H9 (cell line): ENCODE results near the gene NARS2. TPM values are rescaled to one million over a fixed set of nuclear protein-coding genes. Genes with fewer than 3 reads are reported as not detected.
A peak's percentile ranks its signal among the peaks of the same experiment; 100 is the strongest.

ENCODE experiments used
- DNase-seq: peaks from one replicate; pipeline ENCODE4 v3.0.0-alpha.2; 2017
- H2AFZ ChIP-seq: one replicate; pipeline ENCODE4 v1.6.1; 2013; ENCODE audit warnings: mild to moderate bottlenecking, low read length, control low read depth, moderate library complexity
- H2AK5ac ChIP-seq: 2 replicates; pipeline ENCODE4 v1.6.1; 2013; ENCODE audit warnings: low read length, control low read depth, mixed read lengths; ENCODE audit not compliant: insufficient read length
- H2BK120ac ChIP-seq: one replicate; pipeline ENCODE4 v1.6.1; 2013; ENCODE audit warnings: low read depth, mild to moderate bottlenecking, low read length, control low read depth, inconsistent platforms; ENCODE audit not compliant: poor library complexity, severe bottlenecking
- H2BK12ac ChIP-seq: 2 replicates; pipeline ENCODE4 v1.6.1; 2013; ENCODE audit warnings: low read length, control low read depth, mixed read lengths, low read depth; ENCODE audit not compliant: insufficient read length
- H2BK15ac ChIP-seq: 2 replicates; pipeline ENCODE4 v1.6.1; 2013; ENCODE audit warnings: low read depth, low read length, control low read depth
- H2BK20ac ChIP-seq: one replicate; pipeline ENCODE4 v1.6.1; 2013; ENCODE audit warnings: low read depth, mild to moderate bottlenecking, low read length, control low read depth, inconsistent platforms; ENCODE audit not compliant: poor library complexity, severe bottlenecking
- H2BK5ac ChIP-seq: 2 replicates; pipeline ENCODE4 v1.6.1; 2013; ENCODE audit warnings: low read length, control low read depth, mixed read lengths; ENCODE audit not compliant: insufficient read length
- H3K14ac ChIP-seq: 2 replicates; pipeline ENCODE4 v1.6.1; 2013; ENCODE audit warnings: low read length, control low read depth; ENCODE audit not compliant: insufficient read depth
- H3K18ac ChIP-seq: 2 replicates; pipeline ENCODE4 v1.6.1; 2013; ENCODE audit warnings: low read depth, mild to moderate bottlenecking, mixed read lengths, low read length, control low read depth; ENCODE audit not compliant: insufficient read length
- H3K23ac ChIP-seq: 2 replicates; pipeline ENCODE4 v1.6.1; 2013; ENCODE audit warnings: low read length, control low read depth, mixed read lengths, low read depth; ENCODE audit not compliant: insufficient read length
- H3K23me2 ChIP-seq: 2 replicates; pipeline ENCODE4 v1.6.1; 2013; ENCODE audit warnings: low read depth, mild to moderate bottlenecking, mixed read lengths, low read length, control low read depth; ENCODE audit not compliant: insufficient read length, poor library complexity, severe bottlenecking
- H3K27ac ChIP-seq: 2 replicates; pipeline ENCODE4 v1.5.1; 2013; ENCODE audit warnings: low read length, control low read depth, mixed read lengths, low read depth; ENCODE audit not compliant: insufficient read length
- H3K27me3 ChIP-seq: 2 replicates; pipeline ENCODE4 v1.6.1; 2013; ENCODE audit warnings: low read length, control low read depth, inconsistent platforms; ENCODE audit not compliant: insufficient read depth
- H3K4ac ChIP-seq: 2 replicates; pipeline ENCODE4 v1.6.1; 2013; ENCODE audit warnings: low read depth, mild to moderate bottlenecking, control low read depth, inconsistent platforms, low read length, moderate library complexity
- H3K4me1 ChIP-seq: 2 replicates; pipeline ENCODE4 v1.6.1; 2013; ENCODE audit warnings: low read length, control low read depth, inconsistent platforms; ENCODE audit not compliant: insufficient read depth
- H3K4me2 ChIP-seq: 2 replicates; pipeline ENCODE4 v1.6.1; 2013; ENCODE audit warnings: low read length, control low read depth, mixed read lengths; ENCODE audit not compliant: insufficient read length, insufficient read depth
- H3K56ac ChIP-seq: 2 replicates; pipeline ENCODE4 v1.6.1; 2013; ENCODE audit warnings: low read depth, mild to moderate bottlenecking, mixed read lengths, low read length, control low read depth; ENCODE audit not compliant: insufficient read length
- H3K79me1 ChIP-seq: 2 replicates; pipeline ENCODE4 v1.6.1; 2013; ENCODE audit warnings: low read depth, mild to moderate bottlenecking, moderate library complexity, low read length, control low read depth, inconsistent platforms; ENCODE audit not compliant: insufficient read depth, poor library complexity, severe bottlenecking
- H3K79me2 ChIP-seq: 2 replicates; pipeline ENCODE4 v1.6.1; 2013; ENCODE audit warnings: low read length, control low read depth, inconsistent platforms; ENCODE audit not compliant: insufficient read depth
- H3K9ac ChIP-seq: 2 replicates; pipeline ENCODE4 v1.6.1; 2013; ENCODE audit warnings: low read length, control low read depth, mixed read lengths; ENCODE audit not compliant: insufficient read length; ENCODE audit errors: extremely low read depth
- H3K9me3 ChIP-seq: one replicate; pipeline ENCODE4 v1.6.1; 2013; ENCODE audit warnings: low read depth, low read length, inconsistent platforms; ENCODE audit not compliant: control insufficient read depth
- H3T11ph ChIP-seq: one replicate; pipeline ENCODE4 v1.6.1; 2013; ENCODE audit warnings: mild to moderate bottlenecking, low read length, control low read depth, inconsistent platforms
- H4K20me1 ChIP-seq: one replicate; pipeline ENCODE4 v1.6.1; 2013; ENCODE audit not compliant: control insufficient read depth, insufficient read length, insufficient read depth
- H4K5ac ChIP-seq: 2 replicates; pipeline ENCODE4 v1.6.1; 2013; ENCODE audit warnings: low read depth, mild to moderate bottlenecking, mixed read lengths, low read length, control low read depth; ENCODE audit not compliant: insufficient read length
- H4K8ac ChIP-seq: replicated peaks from 2 replicates; pipeline ENCODE4 v1.6.1; 2013; ENCODE audit warnings: low read length, control low read depth, mixed read lengths, low read depth; ENCODE audit not compliant: insufficient read length
- H4K91ac ChIP-seq: 2 replicates; pipeline ENCODE4 v1.6.1; 2013; ENCODE audit warnings: low read depth, mild to moderate bottlenecking, moderate library complexity, mixed read lengths, low read length, control low read depth; ENCODE audit not compliant: insufficient read length
- H3K27ac Mint-ChIP-seq, 3 experiments: 2 replicates in 2 of 3; 3 replicates in 1 of 3; pipeline ENCODE4 v1.8.0; 2020 to 2021; ENCODE audit warnings: mixed read lengths in 3 of 3, mild to moderate bottlenecking in 1 of 3, moderate library complexity in 1 of 3
- H3K27me3 Mint-ChIP-seq: 2 replicates; pipeline ENCODE4 v1.8.0; 2021; ENCODE audit warnings: low read depth, mild to moderate bottlenecking, moderate library complexity, mixed read lengths
- H3K36me3 Mint-ChIP-seq, 3 experiments: 2 replicates in 2 of 3; 3 replicates in 1 of 3; pipeline ENCODE4 v1.8.0; 2020 to 2021; ENCODE audit warnings: low read depth in 3 of 3, mixed read lengths in 3 of 3; ENCODE audit not compliant: insufficient read depth in 1 of 3
- H3K4me1 Mint-ChIP-seq, 2 experiments: 2 replicates each; pipeline ENCODE4 v1.8.0; 2020; ENCODE audit warnings: mixed read lengths in 2 of 2
- H3K4me3 Mint-ChIP-seq, 2 experiments: 2 replicates in 1 of 2; 3 replicates in 1 of 2; pipeline ENCODE4 v1.8.0; 2020 to 2021; ENCODE audit warnings: mild to moderate bottlenecking in 2 of 2, mixed read lengths in 2 of 2, moderate library complexity in 1 of 2
- H3K9me3 Mint-ChIP-seq, 2 experiments: 2 replicates in 1 of 2; 3 replicates in 1 of 2; pipeline ENCODE4 v1.8.0; 2020; ENCODE audit warnings: mild to moderate bottlenecking in 2 of 2, mixed read lengths in 2 of 2, moderate library complexity in 1 of 2
- WGBS: extraction: QIAGEN DNeasy Blood & Tissue Kit; methylation state at CpG from one replicate; pipeline ENCODE4 v1.1.7; 2013; ENCODE audit warnings: missing lambda C conversion rate, low lambda C conversion rate, mixed read lengths; ENCODE audit not compliant: insufficient read length; ENCODE audit errors: extremely low coverage; 5-methylcytosine and 5-hydroxymethylcytosine counted together
- total RNA-seq: library from RNA; stranded (reverse); gene quantifications from 2 replicates; pipeline ENCODE4 v1.2.1, GENCODE V29; 2021
- TF ChIP-seq, protein P1 (sequence below): fragments of 200-600 bp; sonication (generic); conservative IDR thresholded peaks from 3 replicates; pipeline ENCODE4 v1.8.0; 2021; ENCODE audit warnings: antibody characterized with exemption, mild to moderate bottlenecking

NARS2 gene
- total RNA-seq, 1 experiment from 2014 or later, result 29.7 TPM

DNA sequence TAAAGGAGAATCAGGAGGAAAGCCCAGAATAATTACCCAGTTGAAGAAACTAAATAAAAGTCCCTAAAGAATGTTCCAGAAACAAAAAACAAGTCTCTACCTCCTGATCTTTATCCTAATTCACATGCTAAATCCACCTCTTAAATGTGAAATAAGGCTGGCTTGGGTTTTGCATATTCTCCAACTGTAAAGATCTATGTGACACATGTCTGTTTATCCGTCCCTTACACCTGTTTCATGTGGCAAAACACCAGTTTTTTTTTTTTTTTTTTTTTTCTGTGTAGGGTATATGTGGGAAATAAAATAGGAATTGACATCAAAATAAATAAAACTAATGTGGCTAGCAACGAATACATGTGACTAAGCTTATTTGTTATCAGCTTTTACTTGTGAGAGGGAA is 70.5 kb downstream of the NARS2 start:
- H3K56ac ChIP-seq, result no peak overlapping the region
- TF ChIP-seq, protein P1, sequence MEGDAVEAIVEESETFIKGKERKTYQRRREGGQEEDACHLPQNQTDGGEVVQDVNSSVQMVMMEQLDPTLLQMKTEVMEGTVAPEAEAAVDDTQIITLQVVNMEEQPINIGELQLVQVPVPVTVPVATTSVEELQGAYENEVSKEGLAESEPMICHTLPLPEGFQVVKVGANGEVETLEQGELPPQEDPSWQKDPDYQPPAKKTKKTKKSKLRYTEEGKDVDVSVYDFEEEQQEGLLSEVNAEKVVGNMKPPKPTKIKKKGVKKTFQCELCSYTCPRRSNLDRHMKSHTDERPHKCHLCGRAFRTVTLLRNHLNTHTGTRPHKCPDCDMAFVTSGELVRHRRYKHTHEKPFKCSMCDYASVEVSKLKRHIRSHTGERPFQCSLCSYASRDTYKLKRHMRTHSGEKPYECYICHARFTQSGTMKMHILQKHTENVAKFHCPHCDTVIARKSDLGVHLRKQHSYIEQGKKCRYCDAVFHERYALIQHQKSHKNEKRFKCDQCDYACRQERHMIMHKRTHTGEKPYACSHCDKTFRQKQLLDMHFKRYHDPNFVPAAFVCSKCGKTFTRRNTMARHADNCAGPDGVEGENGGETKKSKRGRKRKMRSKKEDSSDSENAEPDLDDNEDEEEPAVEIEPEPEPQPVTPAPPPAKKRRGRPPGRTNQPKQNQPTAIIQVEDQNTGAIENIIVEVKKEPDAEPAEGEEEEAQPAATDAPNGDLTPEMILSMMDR, result no peak
- Mint-ChIP-seq H3K27ac (peak overlapping the region in 2 of 3 experiments; percentile 60 to 85; a peak in 3 of 7 replicates), H3K9me3 (no peaks in the 10 kb centered on the region), H3K4me3 (no peak overlapping the region), H3K4me1 (peaks cover 30 to 42% of the 10 kb centered on the region in 2 experiments), H3K36me3 (peaks cover 0 to 6% (median 0%) of the 10 kb centered on the region in 3 experiments; a peak in 2 of 7 replicates), H3K27me3 (no peaks in the 10 kb centered on the region)
- no peak overlapping the region for H2AFZ ChIP-seq
- H3K4me2 ChIP-seq, result no peak overlapping the region
- no peak overlapping the region for H2BK15ac ChIP-seq
- DNase-seq, result no peak
- H2BK12ac ChIP-seq, result no peak overlapping the region
- no peak overlapping the region for H4K8ac ChIP-seq
- H3K79me2 ChIP-seq, result no peaks in the 10 kb centered on the region
- H3K27ac ChIP-seq, result no peak overlapping the region
- no peak overlapping the region for H3K14ac ChIP-seq
- no peak overlapping the region for H4K5ac ChIP-seq
- no peak overlapping the region for H2BK5ac ChIP-seq
- H3K4ac ChIP-seq, result no peak overlapping the region
- H4K20me1 ChIP-seq, result no peaks in the 10 kb centered on the region
- H3K9ac ChIP-seq, result no peak overlapping the region
- no peak overlapping the region for H4K91ac ChIP-seq
- no peak overlapping the region for H2AK5ac ChIP-seq
- H2BK120ac ChIP-seq, result no peak overlapping the region
- no peak overlapping the region for H3T11ph ChIP-seq
- no CpG with 5 or more reads among the region's 2 CpGs for WGBS
- no peaks in the 10 kb centered on the region for H3K23me2 ChIP-seq
- no peaks in the 10 kb centered on the region for H3K79me1 ChIP-seq
- no peak overlapping the region for H3K18ac ChIP-seq
- no peak overlapping the region for H2BK20ac ChIP-seq
- H3K23ac ChIP-seq, result no peak overlapping the region
- H3K4me1 ChIP-seq, result no peaks in the 10 kb centered on the region; the same call in 1 of the 2 replicates
- no peaks in the 10 kb centered on the region for H3K9me3 ChIP-seq
- no peaks in the 10 kb centered on the region for H3K27me3 ChIP-seq
